Measurements from ENCODE around the gene SYCP2L.
"Not testable (repeated sequence)": the region's sequence is repeated elsewhere in the genome, so short reads cannot be mapped to it uniquely, and the experiment has no call there.

SYCP2L gene

DNA sequence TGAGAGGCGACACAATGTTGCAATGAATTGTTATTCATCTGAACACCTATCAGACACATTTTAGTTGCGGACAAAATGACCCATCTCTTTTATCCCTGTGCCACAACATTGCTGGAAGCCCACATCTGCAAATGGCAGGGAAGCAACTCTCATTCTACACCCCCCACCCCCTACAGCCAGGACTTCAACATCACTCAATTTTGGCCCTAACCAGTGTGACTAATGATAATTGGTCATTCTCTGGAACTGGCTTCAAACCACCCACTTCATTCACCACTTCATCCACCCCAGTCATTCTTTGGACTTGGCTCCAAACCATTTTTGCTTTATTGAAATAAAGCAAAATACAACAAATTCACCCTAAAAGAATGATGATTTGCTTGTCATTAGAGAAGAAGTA lies 6.5 kb upstream of the SYCP2L start:
- no peak for FAIRE-seq

GRCh38 chr6:10882253-10882630 lies 4.6 kb upstream of the SYCP2L start:
- not testable (repeated sequence) for FAIRE-seq

DNA sequence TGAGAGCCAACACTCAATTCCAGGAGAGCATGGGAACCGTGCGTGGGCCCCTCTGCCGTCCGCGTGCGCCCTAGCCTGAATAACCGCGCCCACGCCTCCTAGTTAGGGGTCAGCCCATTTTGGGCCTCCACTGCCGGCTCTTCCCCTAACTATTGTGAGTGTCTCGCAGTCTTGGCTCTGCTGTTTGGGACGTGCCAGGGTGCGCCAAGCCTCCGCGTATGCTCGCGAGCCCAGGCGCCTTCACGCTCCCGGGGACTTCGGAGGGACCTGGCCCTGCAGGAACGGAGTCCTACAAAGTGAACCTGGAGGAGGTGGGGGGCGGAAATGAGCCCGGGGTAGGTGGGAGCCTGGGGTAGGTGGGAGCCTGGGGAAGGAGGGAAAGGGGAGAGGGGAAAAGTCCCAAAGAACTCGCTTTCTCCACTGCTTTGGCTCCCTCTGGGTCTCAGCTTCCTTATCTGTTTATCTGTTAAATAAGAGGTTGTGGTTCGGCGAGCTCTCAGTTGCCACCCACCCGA lies 4.1 kb upstream of the SYCP2L start:
- no peak for FAIRE-seq

GRCh38 chr6:10883312-10884244 lies 3.3 kb upstream of the SYCP2L start:
- FAIRE-seq: no peak

GRCh38 chr6:10884245-10884972 lies 2.4 kb upstream of the SYCP2L start:
- no peak for FAIRE-seq

GRCh38 chr6:10886365-10886690 lies 524 bp upstream of the SYCP2L start:
- not testable (repeated sequence) for FAIRE-seq

DNA sequence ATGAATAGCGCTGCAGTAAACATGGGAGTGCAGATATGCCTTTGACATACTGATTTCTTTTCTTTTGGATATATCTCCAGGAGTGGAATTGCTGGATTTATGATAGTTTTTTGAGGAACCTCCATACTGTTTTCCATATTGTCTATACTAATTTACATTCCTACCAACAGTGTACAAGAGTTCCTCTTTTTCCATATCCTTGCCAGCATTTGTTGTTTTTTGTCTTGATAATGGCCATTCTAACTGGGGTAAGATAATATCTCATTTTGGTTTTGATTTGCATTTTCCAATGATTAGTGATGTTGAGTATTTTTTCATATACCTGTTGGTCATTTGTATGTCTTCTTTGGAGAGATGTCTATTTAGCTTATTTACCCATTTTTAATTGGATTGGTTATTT lies 3.3 kb downstream of the SYCP2L start:
- no peak for FAIRE-seq

GRCh38 chr6:10891960-10892359 lies 5.1 kb downstream of the SYCP2L start:
- no peak for FAIRE-seq

GRCh38 chr6:10894958-10895357 lies 8.1 kb downstream of the SYCP2L start:
- no peak for FAIRE-seq

DNA sequence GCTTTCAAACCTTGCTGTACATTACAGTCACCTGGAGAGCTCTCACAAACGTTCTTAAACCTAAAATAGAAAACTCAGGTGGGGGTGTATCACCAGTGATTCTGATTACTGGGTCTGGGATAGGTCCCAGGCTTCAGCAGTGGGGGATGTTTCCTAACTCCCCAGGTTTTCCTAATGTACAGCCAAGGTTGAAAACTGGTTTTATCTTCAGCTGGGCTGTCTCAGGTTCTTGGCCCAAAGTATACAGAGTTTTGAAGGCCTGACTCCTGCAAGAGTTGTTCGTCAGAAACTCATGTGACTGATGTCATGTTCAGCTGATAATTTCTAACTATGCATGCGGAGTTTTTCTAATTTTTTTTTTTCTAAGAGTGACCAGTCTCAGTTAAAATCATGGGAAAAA lies 9.8 kb downstream of the SYCP2L start:
- FAIRE-seq: no peak

- no peak for FAIRE-seq
Observed at GRCh38 chr6:10901770-10902169, 14.9 kb downstream of the SYCP2L start.

- FAIRE-seq: no peak
Observed at GRCh38 chr6:10904015-10904414, 17.2 kb downstream of the SYCP2L start.

- no peak for FAIRE-seq
Observed at GRCh38 chr6:10908228-10908627, 21.4 kb downstream of the SYCP2L start.

GRCh38 chr6:10919520-10919919 lies 32.7 kb downstream of the SYCP2L start:
- FAIRE-seq: not testable (repeated sequence)

DNA sequence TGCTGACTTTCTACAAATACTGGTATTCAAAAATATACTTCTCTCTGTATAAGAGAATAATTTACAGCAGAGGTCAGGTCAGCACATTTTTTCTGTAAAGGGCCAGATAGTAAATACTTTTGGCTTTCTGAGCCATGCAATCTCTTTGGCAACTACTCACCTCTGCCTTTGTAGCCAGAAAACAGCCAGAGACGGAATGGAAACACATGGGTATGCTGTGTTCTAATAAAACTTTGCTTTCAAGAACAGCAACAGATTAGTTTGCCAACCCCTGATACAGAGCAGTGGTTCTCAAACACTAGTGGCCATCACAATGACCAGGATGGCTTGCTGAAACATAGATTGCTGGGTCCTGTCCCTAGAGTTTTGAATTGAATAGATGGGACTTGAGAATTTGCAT lies 46.3 kb downstream of the SYCP2L start:
- FAIRE-seq: no peak

GRCh38 chr6:10939840-10940239 lies 53.0 kb downstream of the SYCP2L start:
- no peak for FAIRE-seq

DNA sequence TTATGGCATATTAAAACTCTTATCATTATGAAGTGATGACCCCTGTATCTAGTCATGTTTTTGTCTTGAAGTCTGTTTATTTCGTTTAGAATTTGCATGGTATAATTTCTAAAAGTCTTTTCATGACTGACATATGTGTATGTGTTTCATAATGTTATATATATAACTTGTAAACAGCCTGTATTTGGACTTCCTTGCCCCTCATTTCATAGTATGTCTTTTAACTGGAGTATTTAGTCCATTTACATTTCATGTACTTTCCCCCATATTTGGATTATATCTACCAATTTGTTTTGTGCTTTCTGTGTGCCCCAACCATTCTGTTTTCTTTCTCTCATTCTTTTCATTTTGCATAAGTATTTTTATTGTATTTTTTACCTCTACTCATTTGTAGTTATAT lies 59.0 kb downstream of the SYCP2L start:
- FAIRE-seq: no peak

- FAIRE-seq: no peak
Observed at GRCh38 chr6:10947966-10948365, 61.1 kb downstream of the SYCP2L start.

GRCh38 chr6:10949579-10950490 lies 63.0 kb downstream of the SYCP2L start:
- no peak for FAIRE-seq

DNA sequence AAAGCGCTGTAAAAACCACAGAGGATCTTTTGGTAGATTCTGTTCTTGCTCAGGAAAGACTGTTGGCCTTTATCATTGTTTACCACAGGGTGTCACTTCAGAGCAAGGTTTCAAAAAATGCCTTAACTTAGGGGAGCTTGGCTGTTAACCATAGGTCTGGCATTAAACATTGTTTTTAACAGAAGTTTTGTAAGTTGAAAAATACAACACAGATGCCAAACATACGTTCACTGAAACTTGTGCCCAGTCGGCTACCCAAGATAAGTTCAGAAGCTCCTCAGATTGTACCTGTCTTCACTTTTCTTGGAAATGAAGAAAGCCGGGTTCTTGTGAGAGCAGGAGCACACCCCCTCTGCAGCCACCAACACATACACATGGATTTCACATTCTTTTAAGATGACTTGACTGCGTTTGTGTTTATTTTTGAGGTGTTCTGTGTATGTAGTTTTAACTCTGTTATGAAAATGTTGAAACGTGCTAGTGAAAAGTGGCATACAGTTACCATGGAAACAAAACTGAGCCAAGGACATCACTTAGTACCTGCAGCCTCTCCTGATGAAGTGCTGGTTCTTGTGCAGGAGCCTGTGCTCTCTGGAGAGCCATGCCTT lies 64.9 kb downstream of the SYCP2L start:
- peak; percentile 98 for FAIRE-seq

GRCh38 chr6:10954590-10955010 lies 67.7 kb downstream of the SYCP2L start:
- no peak for FAIRE-seq

- no peak for FAIRE-seq
Observed at GRCh38 chr6:10956776-10957175, 69.9 kb downstream of the SYCP2L start.

All from TTC549 (cell line).